ENCODE data around the gene IRX4.
"Not testable (repeated sequence)": the region's sequence is repeated elsewhere in the genome, so short reads cannot be mapped to it uniquely, and the experiment has no call there.

IRX4 gene

GRCh38 chr5:1845696-1846095, 37.0 kb downstream of the IRX4 start:
- H3K36me3 ChIP-seq (replicated peaks in 1 of 2; ENCODE audit: control insufficient read depth in 2 of 2, insufficient read depth in 2 of 2, low read length in 2 of 2): peaks cover 0 to 1% of the 10 kb centered on the region in 2 donors
- peaks cover 5 to 33% (median 5%) of the 10 kb centered on the region in 3 experiments for H3K27me3 ChIP-seq (ENCODE audit: control insufficient read depth in 3 of 3, insufficient read depth in 3 of 3, low read depth in 1 of 3, low read length in 3 of 3)
- no peak overlapping the region for H4K91ac ChIP-seq (ENCODE audit: low read depth, low read length, poor library complexity)
- H2BK12ac ChIP-seq (ENCODE audit: low read length): no peak overlapping the region
- H3K4me1 ChIP-seq (ENCODE audit: control insufficient read depth in 2 of 2, insufficient read depth in 1 of 2, low read depth in 1 of 2, low read length in 2 of 2): peaks cover 13 to 23% of the 10 kb centered on the region in 2 donors
- no CpG with 5 or more reads among the region's 1 CpG for WGBS, 2 donors (ENCODE audit: extremely low coverage in 2 of 2, insufficient read length in 2 of 2, insufficient replicate concordance in 1 of 2)
- H2AFZ ChIP-seq (ENCODE audit: low read length): no peak overlapping the region
- no peaks in the 10 kb centered on the region for H3K9me3 ChIP-seq (replicated peaks in 1 of 2; ENCODE audit: control insufficient read depth in 2 of 2, insufficient read depth in 1 of 2, low read depth in 1 of 2, low read length in 2 of 2)
- no peak overlapping the region for H3K18ac ChIP-seq (ENCODE audit: low read length)
- no peak overlapping the region for H3K9ac ChIP-seq (ENCODE audit: low read depth, low read length, poor library complexity)
- no peak overlapping the region for H3K4ac ChIP-seq (ENCODE audit: low read length)
- no peak overlapping the region for H2BK120ac ChIP-seq (ENCODE audit: low read depth, low read length)
- no peak overlapping the region for H3K23ac ChIP-seq (ENCODE audit: low read depth, low read length, poor library complexity)
- no peak overlapping the region for H3K4me3 ChIP-seq (ENCODE audit: low read length in 2 of 2)
- H2BK15ac ChIP-seq (ENCODE audit: low read length): no peak overlapping the region
- no peak overlapping the region for H3K4me2 ChIP-seq (ENCODE audit: insufficient read depth, low read length, poor library complexity, severe bottlenecking)
- no peak overlapping the region for H3K27ac ChIP-seq (replicated peaks; ENCODE audit: low read length)
- no peak overlapping the region for H2BK5ac ChIP-seq (ENCODE audit: low read length)
- no peaks in the 10 kb centered on the region for H3K79me1 ChIP-seq (ENCODE audit: low read depth, low read length)
- H2AK5ac ChIP-seq (ENCODE audit: low read depth, low read length): no peak overlapping the region
- H3K14ac ChIP-seq (ENCODE audit: low read length): no peak overlapping the region
- DNase-seq (ENCODE audit: low spot score): no peak
- no peak overlapping the region for H4K8ac ChIP-seq (ENCODE audit: low read depth, low read length)

DNA sequence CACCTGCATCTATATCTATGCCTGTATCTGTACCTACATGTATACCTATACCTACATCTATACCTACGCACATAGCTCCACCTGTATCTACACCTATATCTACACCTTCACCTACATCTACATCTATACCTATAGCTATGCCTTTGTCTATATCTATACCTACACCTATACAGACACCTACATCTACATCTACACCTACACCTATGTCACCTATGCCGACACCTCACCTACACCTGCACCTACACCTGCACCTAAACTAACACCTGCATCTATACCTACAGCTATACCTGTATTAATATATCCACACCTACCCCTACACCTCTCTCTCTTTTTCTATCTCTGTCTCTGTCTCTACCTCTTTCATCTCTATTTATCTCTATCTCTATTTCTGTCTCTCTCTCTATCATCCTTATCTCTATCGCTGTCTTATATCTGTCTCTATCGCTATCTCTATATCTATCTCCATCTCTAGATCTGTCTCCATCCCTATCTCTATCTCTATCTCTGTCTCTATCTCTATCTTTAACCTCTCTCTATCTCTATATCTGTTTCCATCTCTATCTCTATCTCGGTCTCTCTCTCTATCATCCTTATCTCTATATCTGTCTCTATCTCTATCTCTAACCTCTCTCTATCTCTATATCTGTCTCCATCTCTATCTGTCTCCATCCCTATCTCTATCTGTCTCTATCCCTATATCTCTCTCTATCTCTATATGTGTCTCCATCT, 37.9 kb downstream of the IRX4 start:
- Histone ChIP-seq H2BK120ac (ENCODE audit: low read depth, low read length) (no peak overlapping the region), H3K27me3 (ENCODE audit: control insufficient read depth in 3 of 3, insufficient read depth in 3 of 3, low read depth in 1 of 3, low read length in 3 of 3) (peaks cover 3 to 25% (median 9%) of the 10 kb centered on the region in 3 experiments), H3K4me3 (ENCODE audit: low read length in 2 of 2) (no peak overlapping the region), H3K14ac (ENCODE audit: low read length) (no peak overlapping the region), H3K23ac (ENCODE audit: low read depth, low read length, poor library complexity) (no peak overlapping the region), H3K36me3 (replicated peaks in 1 of 2; ENCODE audit: control insufficient read depth in 2 of 2, insufficient read depth in 2 of 2, low read length in 2 of 2) (peaks cover 0 to 1% of the 10 kb centered on the region in 2 donors), H2BK12ac (ENCODE audit: low read length) (no peak overlapping the region), H2BK15ac (ENCODE audit: low read length) (no peak overlapping the region), H4K91ac (ENCODE audit: low read depth, low read length, poor library complexity) (no peak overlapping the region), H3K9me3 (replicated peaks in 1 of 2; ENCODE audit: control insufficient read depth in 2 of 2, insufficient read depth in 1 of 2, low read depth in 1 of 2, low read length in 2 of 2) (no peaks in the 10 kb centered on the region), H3K4me1 (ENCODE audit: control insufficient read depth in 2 of 2, insufficient read depth in 1 of 2, low read depth in 1 of 2, low read length in 2 of 2) (peaks cover 7 to 15% of the 10 kb centered on the region in 2 donors), H2AK5ac (ENCODE audit: low read depth, low read length) (no peak overlapping the region), H2AFZ (ENCODE audit: low read length) (no peak overlapping the region), H3K4ac (ENCODE audit: low read length) (no peak overlapping the region), H3K27ac (replicated peaks; ENCODE audit: low read length) (no peak overlapping the region), H3K18ac (ENCODE audit: low read length) (no peak overlapping the region), H2BK5ac (ENCODE audit: low read length) (no peak overlapping the region), H3K79me1 (ENCODE audit: low read depth, low read length) (no peaks in the 10 kb centered on the region), H4K8ac (ENCODE audit: low read depth, low read length) (no peak overlapping the region), H3K4me2 (ENCODE audit: insufficient read depth, low read length, poor library complexity, severe bottlenecking) (no peak overlapping the region), H3K9ac (ENCODE audit: low read depth, low read length, poor library complexity) (no peak overlapping the region)
- 100% methylated on average over 2 of the region's 5 CpGs; no CpG with 5 or more reads in 1 of the 2 donors for WGBS, 2 donors (ENCODE audit: extremely low coverage in 2 of 2, insufficient read length in 2 of 2, insufficient replicate concordance in 1 of 2)
- DNase-seq (ENCODE audit: low spot score): no peak

DNA sequence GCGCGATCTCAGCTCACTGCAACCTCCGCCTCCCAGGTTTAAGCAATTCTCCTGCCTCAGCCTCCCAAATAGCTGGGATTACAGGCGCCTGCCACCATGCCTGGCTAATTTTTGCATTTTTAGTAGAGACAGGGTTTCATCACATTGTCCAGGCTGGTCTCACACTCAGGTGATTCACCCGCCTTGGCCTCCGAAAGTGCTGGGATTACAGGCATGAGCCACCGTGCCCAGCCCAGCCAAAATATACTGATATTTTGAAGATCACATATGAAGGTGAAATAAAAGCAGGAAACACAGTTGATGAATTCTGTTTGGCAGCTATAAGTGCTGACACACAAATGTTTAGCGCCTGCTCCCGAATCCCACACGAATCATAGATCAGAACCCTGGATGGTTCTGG, 39.0 kb downstream of the IRX4 start:
- H2BK15ac ChIP-seq (ENCODE audit: low read length); H3K36me3 ChIP-seq (replicated peaks in 1 of 2; ENCODE audit: control insufficient read depth in 2 of 2, insufficient read depth in 2 of 2, low read length in 2 of 2); H3K9ac ChIP-seq (ENCODE audit: low read depth, low read length, poor library complexity); H4K91ac ChIP-seq (ENCODE audit: low read depth, low read length, poor library complexity); H2BK12ac ChIP-seq (ENCODE audit: low read length); H3K4me3 ChIP-seq (ENCODE audit: low read length in 2 of 2); H3K79me1 ChIP-seq (ENCODE audit: low read depth, low read length); H4K8ac ChIP-seq (ENCODE audit: low read depth, low read length); H3K23ac ChIP-seq (ENCODE audit: low read depth, low read length, poor library complexity); H3K4me2 ChIP-seq (ENCODE audit: insufficient read depth, low read length, poor library complexity, severe bottlenecking); H3K18ac ChIP-seq (ENCODE audit: low read length); H2AFZ ChIP-seq (ENCODE audit: low read length); H3K9me3 ChIP-seq (replicated peaks in 1 of 2; ENCODE audit: control insufficient read depth in 2 of 2, insufficient read depth in 1 of 2, low read depth in 1 of 2, low read length in 2 of 2); H2AK5ac ChIP-seq (ENCODE audit: low read depth, low read length); H3K4ac ChIP-seq (ENCODE audit: low read length); H2BK120ac ChIP-seq (ENCODE audit: low read depth, low read length); H3K27ac ChIP-seq (replicated peaks; ENCODE audit: low read length); DNase-seq (ENCODE audit: low spot score); H3K14ac ChIP-seq (ENCODE audit: low read length); H3K4me1 ChIP-seq (ENCODE audit: control insufficient read depth in 2 of 2, insufficient read depth in 1 of 2, low read depth in 1 of 2, low read length in 2 of 2); H2BK5ac ChIP-seq (ENCODE audit: low read length): not testable (repeated sequence)
- WGBS, 2 donors (ENCODE audit: extremely low coverage in 2 of 2, insufficient read length in 2 of 2, insufficient replicate concordance in 1 of 2): no CpG with 5 or more reads among the region's 10 CpGs
- H3K27me3 ChIP-seq (ENCODE audit: control insufficient read depth in 3 of 3, insufficient read depth in 3 of 3, low read depth in 1 of 3, low read length in 3 of 3): peaks cover 0 to 14% (median 9%) of the 10 kb centered on the region in 3 experiments

GRCh38 chr5:1842004-1842819, 40.5 kb downstream of the IRX4 start:
- H3K4me1 ChIP-seq (ENCODE audit: control insufficient read depth in 2 of 2, insufficient read depth in 1 of 2, low read depth in 1 of 2, low read length in 2 of 2): peaks cover 6 to 7% of the 10 kb centered on the region in 2 donors
- H3K18ac ChIP-seq (ENCODE audit: low read length): no peak overlapping the region
- no peak overlapping the region for H2AK5ac ChIP-seq (ENCODE audit: low read depth, low read length)
- no peak overlapping the region for H3K4me3 ChIP-seq (ENCODE audit: low read length in 2 of 2)
- H3K9me3 ChIP-seq (replicated peaks in 1 of 2; ENCODE audit: control insufficient read depth in 2 of 2, insufficient read depth in 1 of 2, low read depth in 1 of 2, low read length in 2 of 2): no peaks in the 10 kb centered on the region
- H2AFZ ChIP-seq (ENCODE audit: low read length): no peak overlapping the region
- no peak overlapping the region for H2BK15ac ChIP-seq (ENCODE audit: low read length)
- no peak overlapping the region for H3K14ac ChIP-seq (ENCODE audit: low read length)
- no peak overlapping the region for H2BK120ac ChIP-seq (ENCODE audit: low read depth, low read length)
- H3K4ac ChIP-seq (ENCODE audit: low read length): no peak overlapping the region
- H3K79me1 ChIP-seq (ENCODE audit: low read depth, low read length): no peaks in the 10 kb centered on the region
- no peak overlapping the region for H4K91ac ChIP-seq (ENCODE audit: low read depth, low read length, poor library complexity)
- H3K9ac ChIP-seq (ENCODE audit: low read depth, low read length, poor library complexity): no peak overlapping the region
- peaks cover 0 to 1% of the 10 kb centered on the region in 2 donors for H3K36me3 ChIP-seq (replicated peaks in 1 of 2; ENCODE audit: control insufficient read depth in 2 of 2, insufficient read depth in 2 of 2, low read length in 2 of 2)
- H3K4me2 ChIP-seq (ENCODE audit: insufficient read depth, low read length, poor library complexity, severe bottlenecking): no peak overlapping the region
- peaks cover 0 to 9% (median 7%) of the 10 kb centered on the region in 3 experiments for H3K27me3 ChIP-seq (ENCODE audit: control insufficient read depth in 3 of 3, insufficient read depth in 3 of 3, low read depth in 1 of 3, low read length in 3 of 3)
- H2BK5ac ChIP-seq (ENCODE audit: low read length): no peak overlapping the region
- H2BK12ac ChIP-seq (ENCODE audit: low read length): no peak overlapping the region
- no peak for DNase-seq (ENCODE audit: low spot score)
- H3K27ac ChIP-seq (replicated peaks; ENCODE audit: low read length): no peak overlapping the region
- no peak overlapping the region for H3K23ac ChIP-seq (ENCODE audit: low read depth, low read length, poor library complexity)
- H4K8ac ChIP-seq (ENCODE audit: low read depth, low read length): no peak overlapping the region
- no CpG with 5 or more reads among the region's 17 CpGs for WGBS, 2 donors (ENCODE audit: extremely low coverage in 2 of 2, insufficient read length in 2 of 2, insufficient replicate concordance in 1 of 2)

Data from neuronal stem cell (in vitro differentiated cells).